ENCODE results near the gene OR4N5.
"Not testable (repeated sequence)": the region's sequence is repeated elsewhere in the genome, so short reads cannot be mapped to it uniquely, and the experiment has no call there.

The OR4N5 gene, protein sequence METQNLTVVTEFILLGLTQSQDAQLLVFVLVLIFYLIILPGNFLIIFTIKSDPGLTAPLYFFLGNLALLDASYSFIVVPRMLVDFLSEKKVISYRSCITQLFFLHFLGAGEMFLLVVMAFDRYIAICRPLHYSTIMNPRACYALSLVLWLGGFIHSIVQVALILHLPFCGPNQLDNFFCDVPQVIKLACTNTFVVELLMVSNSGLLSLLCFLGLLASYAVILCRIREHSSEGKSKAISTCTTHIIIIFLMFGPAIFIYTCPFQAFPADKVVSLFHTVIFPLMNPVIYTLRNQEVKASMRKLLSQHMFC
- 0 reads per million in 3 donors for total RNA-seq

GRCh38 chr14:20138520-20138919, at the start of gene OR4N5:
Gene OR4N5, plus strand, starts transcription at chr14:20138820. Its CDS starts 4,916 bp downstream, at chr14:20143736.
- no peaks in the 10 kb centered on the region for H3K9me3 ChIP-seq (ENCODE audit: control insufficient read depth, low read length)
- no peaks in the 10 kb centered on the region for H3K27me3 ChIP-seq (replicated peaks; ENCODE audit: control insufficient read depth, insufficient read depth, low read length, poor library complexity, severe bottlenecking)
- H3K27ac ChIP-seq (ENCODE audit: insufficient read depth, low read length, poor library complexity, severe bottlenecking): no peak within 1 kb of the TSS
- DNase-seq: no peak
- H3K36me3 ChIP-seq (ENCODE audit: control insufficient read depth, insufficient read depth, low read length): no peaks in the 10 kb centered on the region
- H3K4me3 ChIP-seq (ENCODE audit: insufficient read depth, low read depth, low read length, poor library complexity, severe bottlenecking): no peak within 1 kb of the TSS
- no peaks in the 10 kb centered on the region for H3K4me1 ChIP-seq (ENCODE audit: control insufficient read depth, insufficient read depth, low read length, poor library complexity, severe bottlenecking)

DNA sequence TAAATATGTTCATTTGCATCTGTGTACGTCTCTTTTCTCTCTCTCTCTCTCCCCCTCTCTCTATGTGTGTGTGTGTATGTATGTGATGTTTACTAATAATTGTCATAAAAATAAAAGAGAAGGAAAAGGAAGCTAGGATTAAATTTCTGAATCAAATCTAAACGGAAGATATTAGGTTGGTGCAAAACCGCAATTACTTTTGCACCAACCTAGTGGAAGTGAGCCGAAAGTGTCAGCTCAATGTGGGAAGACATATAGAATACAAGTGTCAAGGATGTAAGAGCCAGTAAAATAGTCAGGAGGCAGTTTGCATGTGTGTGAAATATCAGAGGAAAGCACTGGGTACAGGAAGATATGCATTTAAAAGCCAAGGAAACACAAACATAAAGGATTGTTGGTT, 46.6 kb upstream of the OR4N5 start:
- H3K9me3 ChIP-seq (ENCODE audit: control insufficient read depth, low read length): no peaks in the 10 kb centered on the region
- no peaks in the 10 kb centered on the region for H3K36me3 ChIP-seq (ENCODE audit: control insufficient read depth, insufficient read depth, low read length)
- no peak overlapping the region for H3K4me3 ChIP-seq (ENCODE audit: insufficient read depth, low read depth, low read length, poor library complexity, severe bottlenecking)
- H3K27me3 ChIP-seq (replicated peaks; ENCODE audit: control insufficient read depth, insufficient read depth, low read length, poor library complexity, severe bottlenecking): no peaks in the 10 kb centered on the region
- H3K4me1 ChIP-seq (ENCODE audit: control insufficient read depth, insufficient read depth, low read length, poor library complexity, severe bottlenecking): no peaks in the 10 kb centered on the region
- no peak for DNase-seq
- no peak overlapping the region for H3K27ac ChIP-seq (ENCODE audit: insufficient read depth, low read length, poor library complexity, severe bottlenecking)

GRCh38 chr14:20093442-20093841, 45.2 kb upstream of the OR4N5 start:
- DNase-seq: no peak
- Histone ChIP-seq H3K4me1 (ENCODE audit: control insufficient read depth, insufficient read depth, low read length, poor library complexity, severe bottlenecking) (no peaks in the 10 kb centered on the region), H3K4me3 (ENCODE audit: insufficient read depth, low read depth, low read length, poor library complexity, severe bottlenecking) (no peak overlapping the region), H3K36me3 (ENCODE audit: control insufficient read depth, insufficient read depth, low read length) (no peaks in the 10 kb centered on the region), H3K9me3 (ENCODE audit: control insufficient read depth, low read length) (no peaks in the 10 kb centered on the region), H3K27me3 (replicated peaks; ENCODE audit: control insufficient read depth, insufficient read depth, low read length, poor library complexity, severe bottlenecking) (no peaks in the 10 kb centered on the region), H3K27ac (ENCODE audit: insufficient read depth, low read length, poor library complexity, severe bottlenecking) (no peak overlapping the region)

- H3K27ac ChIP-seq (ENCODE audit: insufficient read depth, low read length, poor library complexity, severe bottlenecking); H3K9me3 ChIP-seq (ENCODE audit: control insufficient read depth, low read length); H3K36me3 ChIP-seq (ENCODE audit: control insufficient read depth, insufficient read depth, low read length); H3K4me1 ChIP-seq (ENCODE audit: control insufficient read depth, insufficient read depth, low read length, poor library complexity, severe bottlenecking); H3K27me3 ChIP-seq (replicated peaks; ENCODE audit: control insufficient read depth, insufficient read depth, low read length, poor library complexity, severe bottlenecking); H3K4me3 ChIP-seq (ENCODE audit: insufficient read depth, low read depth, low read length, poor library complexity, severe bottlenecking); DNase-seq: not testable (repeated sequence)
Observed at GRCh38 chr14:20098926-20099770, 39.5 kb upstream of the OR4N5 start.

GRCh38 chr14:20110438-20110837, 28.2 kb upstream of the OR4N5 start, which contains the start of gene OR4K17:
Gene OR4K17, plus strand, starts transcription at chr14:20110739. Its CDS starts 6,761 bp downstream, at chr14:20117500.
- no peaks in the 10 kb centered on the region for H3K4me1 ChIP-seq (ENCODE audit: control insufficient read depth, insufficient read depth, low read length, poor library complexity, severe bottlenecking)
- DNase-seq: no peak
- no peaks in the 10 kb centered on the region for H3K9me3 ChIP-seq (ENCODE audit: control insufficient read depth, low read length)
- no peak within 1 kb of the TSS for H3K27ac ChIP-seq (ENCODE audit: insufficient read depth, low read length, poor library complexity, severe bottlenecking)
- H3K4me3 ChIP-seq (ENCODE audit: insufficient read depth, low read depth, low read length, poor library complexity, severe bottlenecking): no peak within 1 kb of the TSS
- no peaks in the 10 kb centered on the region for H3K27me3 ChIP-seq (replicated peaks; ENCODE audit: control insufficient read depth, insufficient read depth, low read length, poor library complexity, severe bottlenecking)
- H3K36me3 ChIP-seq (ENCODE audit: control insufficient read depth, insufficient read depth, low read length): no peaks in the 10 kb centered on the region

DNA sequence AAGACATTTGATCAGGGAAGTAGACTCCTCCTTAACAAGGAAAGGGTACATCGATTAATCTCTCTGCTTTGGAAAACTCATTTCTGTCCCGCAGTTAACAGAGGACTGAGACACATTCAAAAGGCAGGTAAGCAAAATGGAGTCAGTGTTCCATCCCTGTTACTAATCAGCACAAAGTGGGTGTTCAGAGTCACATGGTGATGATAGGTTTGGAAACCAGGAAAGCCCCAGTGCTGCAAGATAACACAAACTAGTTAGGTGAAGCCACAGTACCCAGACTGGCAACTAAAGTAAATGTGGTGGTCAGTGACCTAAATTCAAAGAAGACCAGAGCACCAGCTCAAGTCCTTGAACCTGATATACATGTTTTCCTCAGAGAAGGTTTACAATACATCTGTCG, 26.3 kb upstream of the OR4N5 start:
- no peaks in the 10 kb centered on the region for H3K4me1 ChIP-seq (ENCODE audit: control insufficient read depth, insufficient read depth, low read length, poor library complexity, severe bottlenecking)
- H3K27me3 ChIP-seq (replicated peaks; ENCODE audit: control insufficient read depth, insufficient read depth, low read length, poor library complexity, severe bottlenecking): no peaks in the 10 kb centered on the region
- no peak for DNase-seq
- H3K36me3 ChIP-seq (ENCODE audit: control insufficient read depth, insufficient read depth, low read length): no peaks in the 10 kb centered on the region
- no peak overlapping the region for H3K27ac ChIP-seq (ENCODE audit: insufficient read depth, low read length, poor library complexity, severe bottlenecking)
- no peaks in the 10 kb centered on the region for H3K9me3 ChIP-seq (ENCODE audit: control insufficient read depth, low read length)
- no peak overlapping the region for H3K4me3 ChIP-seq (ENCODE audit: insufficient read depth, low read depth, low read length, poor library complexity, severe bottlenecking)

DNA sequence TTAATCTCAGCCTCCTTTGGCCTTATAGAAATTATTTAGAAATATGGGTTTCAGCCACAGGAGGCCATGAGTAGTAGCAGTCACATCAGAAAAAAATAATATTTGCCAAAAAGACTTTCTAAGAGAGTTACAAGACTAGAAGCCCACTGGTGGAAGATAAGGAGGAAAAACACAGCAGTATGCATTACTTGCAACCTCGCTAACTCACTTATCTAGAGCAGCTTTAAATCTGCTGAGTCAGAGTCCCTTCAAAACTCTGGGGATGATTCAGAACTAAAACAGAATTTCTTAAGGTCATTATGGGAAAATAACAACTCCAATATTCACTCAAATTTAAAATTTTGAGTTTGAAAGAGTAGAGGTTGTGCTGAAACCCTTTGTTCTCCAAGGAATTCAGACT, 21.9 kb upstream of the OR4N5 start:
- Histone ChIP-seq H3K27me3 (replicated peaks; ENCODE audit: control insufficient read depth, insufficient read depth, low read length, poor library complexity, severe bottlenecking) (no peaks in the 10 kb centered on the region), H3K36me3 (ENCODE audit: control insufficient read depth, insufficient read depth, low read length) (no peaks in the 10 kb centered on the region), H3K9me3 (ENCODE audit: control insufficient read depth, low read length) (no peaks in the 10 kb centered on the region), H3K4me3 (ENCODE audit: insufficient read depth, low read depth, low read length, poor library complexity, severe bottlenecking) (no peak overlapping the region), H3K4me1 (ENCODE audit: control insufficient read depth, insufficient read depth, low read length, poor library complexity, severe bottlenecking) (no peaks in the 10 kb centered on the region), H3K27ac (ENCODE audit: insufficient read depth, low read length, poor library complexity, severe bottlenecking) (no peak overlapping the region)
- DNase-seq: no peak

DNA sequence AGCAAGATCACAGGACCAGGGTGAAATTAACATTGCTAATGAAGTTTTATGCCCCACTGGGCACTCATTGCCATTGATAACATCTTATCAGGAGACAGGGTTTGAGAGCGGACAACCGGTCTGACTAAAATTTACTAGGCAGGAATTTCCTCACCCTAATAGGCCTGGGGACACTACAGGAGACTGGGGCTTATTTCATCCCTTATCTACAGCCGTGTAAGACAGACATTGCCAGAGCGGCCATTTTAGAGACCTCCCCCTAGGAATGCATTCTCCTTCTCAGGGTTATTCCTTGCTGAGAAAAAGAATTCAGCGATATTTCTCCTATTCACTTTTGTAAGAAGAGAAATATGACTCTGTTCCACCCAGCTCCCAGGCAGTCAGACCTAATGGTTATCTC, 19.8 kb upstream of the OR4N5 start:
- Histone ChIP-seq H3K36me3 (ENCODE audit: control insufficient read depth, insufficient read depth, low read length) (no peaks in the 10 kb centered on the region), H3K4me1 (ENCODE audit: control insufficient read depth, insufficient read depth, low read length, poor library complexity, severe bottlenecking) (no peaks in the 10 kb centered on the region), H3K27me3 (replicated peaks; ENCODE audit: control insufficient read depth, insufficient read depth, low read length, poor library complexity, severe bottlenecking) (no peaks in the 10 kb centered on the region), H3K9me3 (ENCODE audit: control insufficient read depth, low read length) (no peaks in the 10 kb centered on the region), H3K27ac (ENCODE audit: insufficient read depth, low read length, poor library complexity, severe bottlenecking) (no peak overlapping the region), H3K4me3 (ENCODE audit: insufficient read depth, low read depth, low read length, poor library complexity, severe bottlenecking) (no peak overlapping the region)
- DNase-seq: no peak

DNA sequence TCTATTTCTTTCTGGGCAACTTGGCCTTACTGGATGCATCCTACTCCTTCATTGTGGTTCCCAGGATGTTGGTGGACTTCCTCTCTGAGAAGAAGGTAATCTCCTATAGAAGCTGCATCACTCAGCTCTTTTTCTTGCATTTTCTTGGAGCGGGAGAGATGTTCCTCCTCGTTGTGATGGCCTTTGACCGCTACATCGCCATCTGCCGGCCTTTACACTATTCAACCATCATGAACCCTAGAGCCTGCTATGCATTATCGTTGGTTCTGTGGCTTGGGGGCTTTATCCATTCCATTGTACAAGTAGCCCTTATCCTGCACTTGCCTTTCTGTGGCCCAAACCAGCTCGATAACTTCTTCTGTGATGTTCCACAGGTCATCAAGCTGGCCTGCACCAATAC, 5.3 kb downstream of the OR4N5 start:
- no peak overlapping the region for H3K27ac ChIP-seq (ENCODE audit: insufficient read depth, low read length, poor library complexity, severe bottlenecking)

GRCh38 chr14:20144820-20145219, 6.2 kb downstream of the OR4N5 start:
- Histone ChIP-seq H3K4me3 (ENCODE audit: insufficient read depth, low read depth, low read length, poor library complexity, severe bottlenecking) (no peak overlapping the region), H3K27me3 (replicated peaks; ENCODE audit: control insufficient read depth, insufficient read depth, low read length, poor library complexity, severe bottlenecking) (no peaks in the 10 kb centered on the region), H3K36me3 (ENCODE audit: control insufficient read depth, insufficient read depth, low read length) (no peaks in the 10 kb centered on the region), H3K27ac (ENCODE audit: insufficient read depth, low read length, poor library complexity, severe bottlenecking) (no peak overlapping the region), H3K9me3 (ENCODE audit: control insufficient read depth, low read length) (no peaks in the 10 kb centered on the region), H3K4me1 (ENCODE audit: control insufficient read depth, insufficient read depth, low read length, poor library complexity, severe bottlenecking) (no peaks in the 10 kb centered on the region)
- no peak for DNase-seq

More for the DNA sequence above, 5.3 kb downstream of the OR4N5 start:
- Histone ChIP-seq H3K4me1 (ENCODE audit: control insufficient read depth, insufficient read depth, low read length, poor library complexity, severe bottlenecking) (no peaks in the 10 kb centered on the region), H3K4me3 (ENCODE audit: insufficient read depth, low read depth, low read length, poor library complexity, severe bottlenecking) (no peak overlapping the region), H3K36me3 (ENCODE audit: control insufficient read depth, insufficient read depth, low read length) (no peaks in the 10 kb centered on the region), H3K9me3 (ENCODE audit: control insufficient read depth, low read length) (no peaks in the 10 kb centered on the region), H3K27me3 (replicated peaks; ENCODE audit: control insufficient read depth, insufficient read depth, low read length, poor library complexity, severe bottlenecking) (no peaks in the 10 kb centered on the region)
- no peak for DNase-seq
